Neural cell (in vitro differentiated cells): ENCODE measurements around the gene MRPL37. TPM values are rescaled to one million over a fixed set of nuclear protein-coding genes. Genes with fewer than 3 reads are reported as not detected.

Experiments
- H2AFZ ChIP-seq: fragments of 200-600, 300-800 bp; sonication (generic), shearing (Covaris generic); 2 replicates; pipeline ENCODE4 v1.6.0; 2014; ENCODE audit warnings: low read depth, mild to moderate bottlenecking, antibody characterized with exemption, low read length, moderate library complexity
- H3F3A ChIP-seq: fragments of 200-600 bp; shearing (Covaris generic); 2 replicates; pipeline ENCODE4 v1.6.1; 2016; ENCODE audit warnings: mild to moderate bottlenecking, moderate library complexity, mixed read lengths, antibody characterized with exemption, low read length; ENCODE audit not compliant: insufficient read depth, poor library complexity, severe bottlenecking
- H3K27ac ChIP-seq: fragments of 200-600, 300-800 bp; sonication (generic), shearing (Covaris generic); 2 replicates; pipeline ENCODE4 v1.5.1; 2014; ENCODE audit warnings: mild to moderate bottlenecking, low read length, moderate library complexity
- H3K27me3 ChIP-seq: fragments of 300-800, 200-600 bp; sonication (generic), shearing (Covaris generic); 2 replicates; pipeline ENCODE4 v1.6.0; 2014; ENCODE audit warnings: mild to moderate bottlenecking, low read depth, low read length, moderate library complexity; ENCODE audit not compliant: insufficient read depth
- H3K36me3 ChIP-seq: fragments of 300-800, 200-600 bp; sonication (generic), shearing (Covaris generic); 2 replicates; pipeline ENCODE4 v1.5.1; 2014; ENCODE audit warnings: mild to moderate bottlenecking, antibody characterized with exemption, low read length, moderate library complexity; ENCODE audit not compliant: insufficient read depth
- H3K4me2 ChIP-seq: fragments of 300-800, 200-600 bp; sonication (generic), shearing (Covaris generic); 2 replicates; pipeline ENCODE4 v1.6.0; 2014; ENCODE audit warnings: mild to moderate bottlenecking, low read length
- H3K4me3 ChIP-seq: fragments of 300-800, 200-600 bp; sonication (generic), shearing (Covaris generic); 2 replicates; pipeline ENCODE4 v1.5.1; 2014; ENCODE audit warnings: mild to moderate bottlenecking, low read length, moderate library complexity
- H3K79me2 ChIP-seq: fragments of 200-600 bp; shearing (Covaris generic); replicated peaks from 2 replicates; pipeline ENCODE4 v1.6.0; 2014; ENCODE audit warnings: mild to moderate bottlenecking, low read length, moderate library complexity; ENCODE audit not compliant: insufficient read depth
- H3K9ac ChIP-seq: fragments of 300-800, 200-600 bp; sonication (generic), shearing (Covaris generic); 2 replicates; pipeline ENCODE4 v1.6.1; 2016; ENCODE audit warnings: mild to moderate bottlenecking, low read length, mixed read lengths
- H3K9me2 ChIP-seq: fragments of 200-600 bp; shearing (Covaris generic); 2 replicates; pipeline ENCODE4 v1.6.1; 2016; ENCODE audit warnings: mild to moderate bottlenecking, low read length, mixed read lengths; ENCODE audit not compliant: insufficient read depth
- H3K9me3 ChIP-seq: fragments of 200-600, 300-800 bp; sonication (generic), shearing (Covaris generic); 2 replicates; pipeline ENCODE4 v1.6.1; 2016; ENCODE audit warnings: mild to moderate bottlenecking, mixed run types, low read length, moderate library complexity, mixed read lengths
- H4K20me1 ChIP-seq: fragments of 200-600 bp; shearing (Covaris generic); 2 replicates; pipeline ENCODE4 v1.6.1; 2016; ENCODE audit warnings: mild to moderate bottlenecking, mixed run types; ENCODE audit not compliant: insufficient read depth
- CTCF ChIP-seq: fragments of 450-650 bp; IDR thresholded peaks from 2 replicates; pipeline ENCODE4 v1.5.1; 2014; ENCODE audit warnings: antibody characterized with exemption, mild to moderate bottlenecking, moderate library complexity; ENCODE audit not compliant: poor library complexity, severe bottlenecking
- EP300 ChIP-seq: fragments of 450-650 bp; conservative IDR thresholded peaks from 2 replicates; pipeline ENCODE4 v1.6.1; 2014; ENCODE audit warnings: antibody characterized with exemption, mild to moderate bottlenecking, moderate library complexity; ENCODE audit not compliant: poor library complexity, severe bottlenecking
- EZH2 ChIP-seq: fragments of 200-600, 300-800 bp; shearing (Covaris generic), sonication (generic); IDR thresholded peaks from 2 replicates; pipeline ENCODE4 v1.6.1; 2014; ENCODE audit warnings: antibody characterized with exemption, low read length, borderline replicate concordance, mild to moderate bottlenecking; ENCODE audit not compliant: insufficient read depth, poor library complexity, severe bottlenecking
- MXI1 ChIP-seq: fragments of 450-650 bp; conservative IDR thresholded peaks from 2 replicates; pipeline ENCODE4 v1.6.1; 2014; ENCODE audit warnings: antibody characterized with exemption, mild to moderate bottlenecking; ENCODE audit not compliant: poor library complexity, severe bottlenecking
- POLR2AphosphoS5 ChIP-seq: IDR thresholded peaks from 2 replicates; pipeline ENCODE4 v1.6.1; 2012
- RAD21 ChIP-seq: fragments of 450-650 bp; conservative IDR thresholded peaks from 2 replicates; pipeline ENCODE4 v1.6.1; 2014; ENCODE audit warnings: antibody characterized with exemption, mild to moderate bottlenecking, moderate library complexity
- REST ChIP-seq: IDR thresholded peaks from 2 replicates; pipeline ENCODE4 v1.6.1; 2012; ENCODE audit warnings: borderline replicate concordance
- SMC3 ChIP-seq: fragments of 450-650 bp; conservative IDR thresholded peaks from 2 replicates; pipeline ENCODE4 v1.6.1; 2014; ENCODE audit warnings: antibody characterized with exemption, mild to moderate bottlenecking, moderate library complexity; ENCODE audit not compliant: poor library complexity
- TAF1 ChIP-seq: IDR thresholded peaks from 2 replicates; pipeline ENCODE4 v1.6.1; 2012; ENCODE audit warnings: low read depth
- polyA plus RNA-seq: library from polyadenylated mRNA; depleted of rRNA; stranded (reverse); fragments of >200 nt; gene quantifications from 2 replicates; pipeline ENCODE4 v1.2.3, GENCODE V29; 2014

Gene MRPL37
- polyA plus RNA-seq, 1 donor from 2014 or later = 24.3 TPM

GRCh38 chr1:54246116-54246721 lies 46.3 kb downstream of the MRPL37 start:
- no peak overlapping the region for H3K9ac ChIP-seq
- H3K4me2 ChIP-seq = no peak overlapping the region
- no peak overlapping the region for H2AFZ ChIP-seq
- no peaks in the 10 kb centered on the region for H3K9me3 ChIP-seq
- H3K79me2 ChIP-seq = no peaks in the 10 kb centered on the region
- H4K20me1 ChIP-seq = no peaks in the 10 kb centered on the region
- TF ChIP-seq EZH2 (no peak), POLR2AphosphoS5 (no peak), EP300 (no peak), REST (no peak), SMC3 (no peak), MXI1 (no peak), RAD21 (no peak), TAF1 (no peak), CTCF (no peak)
- H3K9me2 ChIP-seq = no peaks in the 10 kb centered on the region
- no peaks in the 10 kb centered on the region for H3F3A ChIP-seq
- no peak overlapping the region for H3K4me3 ChIP-seq
- H3K27me3 ChIP-seq = no peaks in the 10 kb centered on the region
- H3K36me3 ChIP-seq = no peaks in the 10 kb centered on the region
- no peak overlapping the region for H3K27ac ChIP-seq

GRCh38 chr1:54247863-54248515 lies 48.0 kb downstream of the MRPL37 start:
- no peaks in the 10 kb centered on the region for H3K9me3 ChIP-seq
- H3K9ac ChIP-seq = no peak overlapping the region
- no peaks in the 10 kb centered on the region for H3K79me2 ChIP-seq
- no peaks in the 10 kb centered on the region for H3K9me2 ChIP-seq
- no peak overlapping the region for H3K4me2 ChIP-seq
- H3F3A ChIP-seq = no peaks in the 10 kb centered on the region
- no peak overlapping the region for H3K4me3 ChIP-seq
- no peaks in the 10 kb centered on the region for H3K36me3 ChIP-seq
- H3K27me3 ChIP-seq = no peaks in the 10 kb centered on the region
- H2AFZ ChIP-seq = no peak overlapping the region
- TF ChIP-seq TAF1 = no peak
- TF ChIP-seq REST = no peak
- TF ChIP-seq CTCF = no peak
- TF ChIP-seq SMC3 = no peak
- no peak for TF ChIP-seq RAD21
- no peak for TF ChIP-seq MXI1
- no peak for TF ChIP-seq EP300
- TF ChIP-seq EZH2 = no peak
- no peak for TF ChIP-seq POLR2AphosphoS5
- H3K27ac ChIP-seq = no peak overlapping the region
- no peaks in the 10 kb centered on the region for H4K20me1 ChIP-seq
